WTC11 (cell line): ENCODE measurements around the gene SLC25A27. TPM values are rescaled to one million over a fixed set of nuclear protein-coding genes. Genes with fewer than 3 reads are reported as not detected.

Source experiments
- ATAC-seq: fragments of 200-7000 bp; cut with Tn5 transposase; 2 replicates; pipeline ENCODE4 v1.10.0; 2021; ENCODE audit warnings: mild to moderate bottlenecking, moderate library complexity
- CTCF ChIA-PET: fragments of 300-600 bp; sonication (Branson Sonifier 250); formaldehyde crosslinking; loops from one replicate; lab custom pipeline; 2021; ENCODE audit warnings: antibody characterized with exemption; lab: Charles Lee
- POLR2A ChIA-PET: fragments of 350-600 bp; sonication (Branson Sonifier 250); formaldehyde crosslinking; loops from one replicate; lab custom pipeline; 2021; ENCODE audit warnings: antibody characterized with exemption; lab: Charles Lee
- DNase-seq: peaks from one replicate; pipeline ENCODE4 v3.0.0; 2021; ENCODE audit warnings: low spot score
- H3K27ac Mint-ChIP-seq: 2 replicates; pipeline ENCODE4 v1.8.0; 2021; ENCODE audit warnings: mixed read lengths
- H3K27me3 Mint-ChIP-seq: 2 replicates; pipeline ENCODE4 v1.8.0; 2021; ENCODE audit warnings: low read depth, mild to moderate bottlenecking, moderate library complexity, mixed read lengths
- H3K36me3 Mint-ChIP-seq: 2 replicates; pipeline ENCODE4 v1.8.0; 2021; ENCODE audit warnings: mixed read lengths
- H3K4me1 Mint-ChIP-seq: 2 replicates; pipeline ENCODE4 v1.8.0; 2022; ENCODE audit warnings: mixed read lengths
- H3K4me3 Mint-ChIP-seq: 2 replicates; pipeline ENCODE4 v1.8.0; 2021; ENCODE audit warnings: mild to moderate bottlenecking, moderate library complexity, mixed read lengths
- H3K9me3 Mint-ChIP-seq: 2 replicates; pipeline ENCODE4 v1.8.0; 2021; ENCODE audit warnings: mixed read lengths
- CBFB ChIP-seq: sonication (generic); formaldehyde crosslinking; IDR thresholded peaks from 2 replicates; pipeline ENCODE4 v1.8.1; 2022; ENCODE audit warnings: mild to moderate bottlenecking, low read depth, missing genetic modification reagents
- ESRRA ChIP-seq: sonication (generic); formaldehyde crosslinking; IDR thresholded peaks from 2 replicates; pipeline ENCODE4 v1.8.1; 2022; ENCODE audit warnings: mild to moderate bottlenecking, missing genetic modification reagents, borderline replicate concordance
- GRHL2 ChIP-seq: fragments of 250-450 bp; sonication (Bioruptor Pico); IDR thresholded peaks from 2 replicates; pipeline ENCODE4 v1.8.0; 2022; ENCODE audit warnings: mild to moderate bottlenecking, moderate library complexity; ENCODE audit not compliant: insufficient replicate concordance, severe bottlenecking
- NFYB ChIP-seq: sonication (generic); formaldehyde crosslinking; conservative IDR thresholded peaks from 2 replicates; pipeline ENCODE4 v1.8.0; 2022; ENCODE audit warnings: low read depth, missing genetic modification reagents
- NR1H2 ChIP-seq: sonication (generic); formaldehyde crosslinking; IDR thresholded peaks from 2 replicates; pipeline ENCODE4 v1.9.0; 2021; ENCODE audit warnings: mild to moderate bottlenecking, moderate library complexity, missing genetic modification reagents
- RELA ChIP-seq: sonication (generic); formaldehyde crosslinking; IDR thresholded peaks from 2 replicates; pipeline ENCODE4 v1.8.1; 2022; ENCODE audit warnings: missing genetic modification reagents, mild to moderate bottlenecking, borderline replicate concordance
- SMAD4 ChIP-seq: sonication (generic); formaldehyde crosslinking; IDR thresholded peaks from 2 replicates; pipeline ENCODE4 v1.8.0; 2022; ENCODE audit warnings: mild to moderate bottlenecking, missing genetic modification reagents
- ZNF219 ChIP-seq: sonication (generic); formaldehyde crosslinking; IDR thresholded peaks from 2 replicates; pipeline ENCODE4 v1.8.0; 2023; ENCODE audit warnings: missing genetic modification reagents, mild to moderate bottlenecking, borderline replicate concordance
- ZNF232 ChIP-seq: sonication (generic); formaldehyde crosslinking; IDR thresholded peaks from 2 replicates; pipeline ENCODE4 v1.8.0; 2022; ENCODE audit warnings: mild to moderate bottlenecking, missing genetic modification reagents
- total RNA-seq: library from RNA; stranded (reverse); gene quantifications from 3 replicates; pipeline ENCODE4 v1.2.3, GENCODE V29; 2021
- TF ChIP-seq, protein P1 (sequence below): sonication (generic); formaldehyde crosslinking; IDR thresholded peaks from 2 replicates; pipeline ENCODE4 v1.8.0; 2023; ENCODE audit warnings: missing genetic modification reagents, mild to moderate bottlenecking, borderline replicate concordance

SLC25A27 gene
- total RNA-seq, 1 experiment from 2014 or later: 10.9 TPM

DNA sequence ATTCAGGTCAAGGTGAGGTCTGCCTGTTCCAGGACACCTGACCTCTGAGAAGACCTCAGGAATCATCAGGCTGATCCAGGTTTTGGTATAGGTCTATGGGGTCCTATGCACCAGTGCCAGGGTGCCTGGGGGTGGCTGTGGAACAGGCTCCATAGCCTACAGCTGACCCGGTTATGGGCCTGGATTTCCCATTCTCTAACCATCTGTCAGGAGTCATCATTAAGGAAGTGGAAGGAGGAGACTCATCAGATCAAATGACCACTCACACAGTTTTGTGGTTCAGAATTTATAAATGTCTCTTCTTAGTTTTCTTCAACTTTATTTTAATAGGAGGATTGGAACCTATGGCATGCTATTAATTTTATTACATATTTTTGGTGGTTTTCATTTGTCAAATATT, 67.6 kb downstream of the SLC25A27 start:
- Mint-ChIP-seq H3K36me3 (no peaks in the 10 kb centered on the region), H3K9me3 (no peaks in the 10 kb centered on the region), H3K4me3 (no peak overlapping the region), H3K4me1 (no peaks in the 10 kb centered on the region), H3K27me3 (no peaks in the 10 kb centered on the region), H3K27ac (no peak overlapping the region)
- DNase-seq (no peak), ATAC-seq (no peak)
- POLR2A ChIA-PET: no interaction called here
- TF ChIP-seq RELA (CRISPR knock-in tag) (no peak), SMAD4 (CRISPR knock-in tag) (no peak), GRHL2 (CRISPR knock-in tag) (no peak), ZNF232 (CRISPR knock-in tag) (no peak), NR1H2 (no peak), NFYB (no peak), CBFB (no peak), ESRRA (CRISPR knock-in tag) (no peak), ZNF219 (CRISPR knock-in tag) (no peak)
- TF ChIP-seq, protein P1, sequence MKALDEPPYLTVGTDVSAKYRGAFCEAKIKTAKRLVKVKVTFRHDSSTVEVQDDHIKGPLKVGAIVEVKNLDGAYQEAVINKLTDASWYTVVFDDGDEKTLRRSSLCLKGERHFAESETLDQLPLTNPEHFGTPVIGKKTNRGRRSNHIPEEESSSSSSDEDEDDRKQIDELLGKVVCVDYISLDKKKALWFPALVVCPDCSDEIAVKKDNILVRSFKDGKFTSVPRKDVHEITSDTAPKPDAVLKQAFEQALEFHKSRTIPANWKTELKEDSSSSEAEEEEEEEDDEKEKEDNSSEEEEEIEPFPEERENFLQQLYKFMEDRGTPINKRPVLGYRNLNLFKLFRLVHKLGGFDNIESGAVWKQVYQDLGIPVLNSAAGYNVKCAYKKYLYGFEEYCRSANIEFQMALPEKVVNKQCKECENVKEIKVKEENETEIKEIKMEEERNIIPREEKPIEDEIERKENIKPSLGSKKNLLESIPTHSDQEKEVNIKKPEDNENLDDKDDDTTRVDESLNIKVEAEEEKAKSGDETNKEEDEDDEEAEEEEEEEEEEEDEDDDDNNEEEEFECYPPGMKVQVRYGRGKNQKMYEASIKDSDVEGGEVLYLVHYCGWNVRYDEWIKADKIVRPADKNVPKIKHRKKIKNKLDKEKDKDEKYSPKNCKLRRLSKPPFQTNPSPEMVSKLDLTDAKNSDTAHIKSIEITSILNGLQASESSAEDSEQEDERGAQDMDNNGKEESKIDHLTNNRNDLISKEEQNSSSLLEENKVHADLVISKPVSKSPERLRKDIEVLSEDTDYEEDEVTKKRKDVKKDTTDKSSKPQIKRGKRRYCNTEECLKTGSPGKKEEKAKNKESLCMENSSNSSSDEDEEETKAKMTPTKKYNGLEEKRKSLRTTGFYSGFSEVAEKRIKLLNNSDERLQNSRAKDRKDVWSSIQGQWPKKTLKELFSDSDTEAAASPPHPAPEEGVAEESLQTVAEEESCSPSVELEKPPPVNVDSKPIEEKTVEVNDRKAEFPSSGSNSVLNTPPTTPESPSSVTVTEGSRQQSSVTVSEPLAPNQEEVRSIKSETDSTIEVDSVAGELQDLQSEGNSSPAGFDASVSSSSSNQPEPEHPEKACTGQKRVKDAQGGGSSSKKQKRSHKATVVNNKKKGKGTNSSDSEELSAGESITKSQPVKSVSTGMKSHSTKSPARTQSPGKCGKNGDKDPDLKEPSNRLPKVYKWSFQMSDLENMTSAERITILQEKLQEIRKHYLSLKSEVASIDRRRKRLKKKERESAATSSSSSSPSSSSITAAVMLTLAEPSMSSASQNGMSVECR (CRISPR knock-in tag): no peak
- CTCF ChIA-PET: no interaction called here

Other genes with a start within 250 kb of the SLC25A27 start
- 3.4 to 3.9 TPM (median 3.8 TPM) in 3 replicates for gene RCAN2, start 161.5 kb upstream of the SLC25A27 start, total RNA-seq
- 1.3 to 1.6 TPM (median 1.6 TPM) in 3 replicates for gene CYP39A1, start 157 bp upstream of the SLC25A27 start, total RNA-seq
- 0.04 to 0.07 TPM in 2 of 3 replicates, not detected in the other for gene TDRD6, start 34.9 kb downstream of the SLC25A27 start, total RNA-seq
- 2.3 to 2.4 TPM (median 2.3 TPM) in 3 replicates for gene PLA2G7, start 82.4 kb downstream of the SLC25A27 start, total RNA-seq
- not detected in 3 replicates for gene ANKRD66, start 94.0 kb downstream of the SLC25A27 start, total RNA-seq
- gene MEP1A, start 140.4 kb downstream of the SLC25A27 start, total RNA-seq: 0.09 TPM in 1 of 3 replicates, not detected in the others